ENCODE measurements around the gene ZFPM1.

GRCh38 chr16:88458039-88458772 lies 5.1 kb downstream of the ZFPM1 start:
- TF ChIP-seq CTCF (IDR thresholded peaks at IDR 0.05; ENCODE audit: low read depth, low read length, missing input control) (no peak), ZBTB33 (IDR thresholded peaks at IDR 0.05) (no peak), YY1 (IDR thresholded peaks at IDR 0.05) (no peak), RAD21 (IDR thresholded peaks at IDR 0.05) (no peak), REST (IDR thresholded peaks at IDR 0.05) (no peak), MAX (IDR thresholded peaks at IDR 0.05) (no peak), TAF1 (conservative IDR thresholded peaks at IDR 0.05) (no peak), FOXA1 (IDR thresholded peaks at IDR 0.05) (no peak), ATF3 (IDR thresholded peaks at IDR 0.05) (no peak), GABPA (IDR thresholded peaks at IDR 0.05 in 1 of 2, conservative IDR thresholded peaks at IDR 0.05 in 1 of 2) (no peak), EGR1 (IDR thresholded peaks at IDR 0.05; ENCODE audit: low read depth in 2 of 2) (no peak)

All from liver (tissue), 3 donors.